Lower leg skin (tissue), 3 donors: ENCODE measurements around the gene IZUMO1.

ENCODE experiments used
- CTCF ChIP-seq, 3 donors: fragments of 450-650 bp; IDR thresholded peaks; one replicate each; pipeline ENCODE4 v1.5.1; 2016; ENCODE audit warnings: antibody characterized with exemption in 3 of 3, mild to moderate bottlenecking in 3 of 3, moderate library complexity in 2 of 3
- POLR2A ChIP-seq, 2 donors: fragments of 450-650 bp; IDR thresholded peaks; one replicate each; pipeline ENCODE4 v1.6.1; 2016 to 2017; ENCODE audit warnings: antibody characterized with exemption in 2 of 2, mild to moderate bottlenecking in 1 of 2, moderate library complexity in 1 of 2

DNA sequence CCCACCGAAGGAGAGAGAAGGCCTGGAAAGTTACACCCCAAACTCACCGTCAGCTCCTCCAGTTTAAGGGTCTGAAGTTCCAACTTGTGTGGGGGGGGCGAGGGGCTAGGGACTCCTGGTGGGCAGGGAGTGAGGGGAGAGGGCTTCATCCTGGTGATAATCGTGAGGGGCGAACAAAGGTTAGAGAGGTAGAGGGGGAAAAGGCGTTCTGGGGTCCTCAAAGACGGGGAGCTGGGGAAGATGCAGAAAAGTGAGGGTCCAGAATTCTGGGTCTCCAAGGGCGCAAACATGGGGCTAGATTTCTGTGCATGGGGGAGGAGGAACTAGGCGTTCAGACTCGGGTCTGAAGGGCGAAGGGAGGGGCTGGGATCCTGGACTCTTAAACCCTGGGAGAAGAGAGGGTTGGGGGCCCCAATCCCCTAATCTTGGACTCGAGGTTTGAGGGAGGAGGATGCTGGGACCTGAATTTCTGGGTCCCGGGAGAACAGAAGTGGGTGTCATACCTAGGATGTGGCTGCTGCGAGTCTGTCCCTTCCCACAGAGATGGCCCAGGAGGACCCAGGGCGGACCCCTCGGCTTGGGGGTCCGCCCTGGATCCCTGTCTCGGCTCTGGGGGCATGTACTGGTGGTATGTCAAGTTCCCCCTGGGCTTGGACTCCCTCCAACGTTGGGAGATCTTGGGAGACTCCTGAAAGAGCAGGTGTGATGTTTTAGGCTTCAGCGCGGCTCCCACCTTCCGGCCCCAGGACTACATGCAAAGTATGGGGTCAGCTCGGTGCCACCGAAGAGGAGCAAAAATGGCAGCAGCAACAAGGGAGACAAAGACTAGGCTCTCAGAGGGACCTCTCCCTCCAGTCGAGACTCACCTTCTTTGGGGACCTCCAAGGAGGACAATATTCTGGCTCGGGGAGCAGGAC is 31.7 kb downstream of the IZUMO1 start:
- TF ChIP-seq CTCF (IDR thresholded peaks at IDR 0.05) (no peak), POLR2A (IDR thresholded peaks at IDR 0.05) (no peak)
